ENCODE data around the gene CPXM1.

Gene CPXM1

GRCh38 chr20:2799271-2799670, 1.2 kb downstream of the CPXM1 start:
- H3K27ac Mint-ChIP-seq = no peak overlapping the region
- peaks cover 24% of the 10 kb centered on the region for H3K4me1 Mint-ChIP-seq (ENCODE audit: low read depth)
- peaks cover 70% of the 10 kb centered on the region for H3K27me3 Mint-ChIP-seq
- H3K36me3 Mint-ChIP-seq (ENCODE audit: low read depth) = peaks cover 3% of the 10 kb centered on the region
- no peak for DNase-seq
- H3K4me3 Mint-ChIP-seq = peak overlapping the region; percentile 84
- H3K9me3 Mint-ChIP-seq = no peaks in the 10 kb centered on the region

DNA sequence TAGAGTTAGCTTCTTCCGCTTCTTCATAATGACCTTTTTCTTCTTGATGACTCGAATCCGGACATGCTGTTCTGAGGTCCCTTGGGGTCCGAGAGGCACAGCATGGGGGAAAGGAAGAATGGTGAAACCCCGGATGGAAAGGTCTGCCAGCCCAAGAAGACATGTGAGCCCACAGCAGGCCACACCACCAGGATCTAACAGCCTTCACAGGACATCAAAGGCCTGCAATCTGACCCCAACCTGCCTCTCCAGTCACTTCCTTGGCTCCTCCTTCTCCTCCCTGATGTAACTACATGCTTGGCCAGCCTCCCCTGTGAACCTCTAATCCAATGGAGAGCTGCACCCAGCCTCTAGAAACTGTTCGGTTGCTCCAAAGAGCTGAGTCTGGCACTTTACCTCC, 1.6 kb downstream of the CPXM1 start:
- Mint-ChIP-seq H3K9me3 (no peaks in the 10 kb centered on the region), H3K36me3 (ENCODE audit: low read depth) (peaks cover 3% of the 10 kb centered on the region), H3K4me1 (ENCODE audit: low read depth) (peaks cover 24% of the 10 kb centered on the region), H3K27ac (no peak overlapping the region), H3K27me3 (peaks cover 67% of the 10 kb centered on the region), H3K4me3 (peak overlapping the region; percentile 84)
- DNase-seq = no peak

DNA sequence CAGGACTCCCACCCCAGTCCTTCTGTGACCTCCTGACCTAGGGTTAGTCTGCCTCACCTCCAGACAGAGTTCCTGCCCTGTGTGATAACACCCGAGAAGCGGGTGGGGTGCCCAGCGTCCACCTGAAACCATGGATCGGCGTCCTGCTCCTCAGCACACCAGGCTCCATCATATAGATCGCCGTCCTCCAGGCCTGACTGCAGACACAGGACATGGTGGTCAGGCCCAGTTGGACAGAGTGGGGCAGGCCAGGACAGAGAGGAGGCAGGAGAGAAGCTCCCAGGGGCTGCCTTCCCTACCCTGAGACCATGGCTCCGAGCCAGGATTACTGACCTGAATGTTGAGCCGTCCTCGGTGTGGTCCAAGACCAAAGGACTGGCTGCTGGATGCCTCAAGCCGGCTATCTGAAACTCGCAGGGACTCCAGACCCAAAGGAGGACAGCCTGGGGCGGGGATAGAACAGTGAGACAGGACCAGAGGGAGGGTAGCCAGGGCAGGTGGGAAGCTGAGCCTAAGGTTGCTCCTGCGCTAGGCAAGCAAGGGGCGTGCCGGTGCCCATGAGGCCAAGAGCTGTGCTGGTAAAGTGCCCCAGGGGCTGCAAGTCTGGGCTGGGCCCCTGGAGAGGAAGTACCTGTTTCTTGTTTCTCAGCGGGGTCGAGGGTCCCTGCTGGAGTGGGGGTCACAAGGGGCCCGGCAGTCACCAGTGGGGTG, 2.2 kb downstream of the CPXM1 start:
- H3K27me3 Mint-ChIP-seq = peaks cover 67% of the 10 kb centered on the region

GRCh38 chr20:2797136-2797983, 3.1 kb downstream of the CPXM1 start:
- no peak for DNase-seq
- Mint-ChIP-seq H3K27me3 (peaks cover 65% of the 10 kb centered on the region), H3K4me3 (no peak overlapping the region), H3K4me1 (ENCODE audit: low read depth) (peaks cover 24% of the 10 kb centered on the region), H3K27ac (no peak overlapping the region), H3K9me3 (no peaks in the 10 kb centered on the region), H3K36me3 (ENCODE audit: low read depth) (peaks cover 3% of the 10 kb centered on the region)

More for the DNA sequence above, 2.2 kb downstream of the CPXM1 start:
- Mint-ChIP-seq H3K9me3 (no peaks in the 10 kb centered on the region), H3K36me3 (ENCODE audit: low read depth) (peaks cover 3% of the 10 kb centered on the region), H3K27ac (no peak overlapping the region), H3K4me1 (ENCODE audit: low read depth) (peaks cover 24% of the 10 kb centered on the region), H3K4me3 (no peak overlapping the region)
- DNase-seq = no peak

DNA sequence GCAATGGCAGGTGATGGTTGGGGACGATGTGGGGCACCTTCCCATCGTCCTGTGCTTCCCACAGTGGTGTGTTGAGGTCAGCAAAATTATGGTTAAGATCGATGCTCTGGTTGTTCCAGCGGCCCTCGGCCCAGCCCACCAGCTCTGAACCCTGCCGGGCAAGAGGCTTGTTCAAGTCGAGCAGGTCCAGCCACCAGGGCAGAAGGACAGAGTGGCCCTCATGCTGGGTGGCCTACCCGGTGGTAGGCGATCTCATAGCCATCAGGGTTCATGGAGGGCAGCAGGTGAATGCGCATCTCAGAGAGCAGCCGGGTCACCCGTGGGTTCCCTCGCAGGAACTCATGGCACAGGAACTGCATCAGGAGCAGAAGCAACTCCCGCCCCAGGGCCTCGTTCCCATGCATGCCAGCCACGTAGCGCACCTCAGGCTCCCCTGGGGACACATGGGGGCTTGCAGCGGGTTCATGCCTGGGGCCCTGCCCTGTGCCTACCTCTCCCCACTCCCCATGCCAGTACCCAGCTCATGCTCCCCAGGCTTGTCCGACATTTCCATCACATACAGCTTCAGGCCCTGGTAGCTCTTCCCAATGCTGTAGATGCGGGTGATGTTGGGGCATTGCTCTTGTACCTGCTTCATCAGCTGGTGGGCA, 4.3 kb downstream of the CPXM1 start:
- peaks cover 3% of the 10 kb centered on the region for H3K36me3 Mint-ChIP-seq (ENCODE audit: low read depth)
- H3K27me3 Mint-ChIP-seq = peaks cover 65% of the 10 kb centered on the region
- H3K9me3 Mint-ChIP-seq = no peaks in the 10 kb centered on the region
- H3K27ac Mint-ChIP-seq = no peak overlapping the region
- H3K4me3 Mint-ChIP-seq = no peak overlapping the region
- H3K4me1 Mint-ChIP-seq (ENCODE audit: low read depth) = peaks cover 21% of the 10 kb centered on the region
- no peak for DNase-seq

DNA sequence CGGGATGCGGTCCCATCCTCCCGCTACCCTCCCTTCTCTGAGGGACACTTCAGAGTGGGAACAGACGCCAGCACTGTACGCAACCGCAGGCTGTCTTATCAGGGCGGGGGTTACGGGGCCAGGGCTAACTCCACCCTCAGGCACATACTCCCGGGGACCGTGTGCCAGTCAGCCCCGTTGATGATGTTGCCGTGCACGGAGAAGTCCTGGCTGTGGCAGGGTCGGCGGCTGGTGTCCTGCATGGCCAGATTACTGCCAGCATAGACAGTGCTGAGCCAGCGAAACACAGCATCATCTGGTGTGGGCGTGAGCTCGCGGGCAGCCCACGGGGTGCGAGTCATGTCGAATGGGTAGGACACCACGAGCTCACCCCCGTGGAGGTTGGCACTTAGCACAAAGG, 5.0 kb downstream of the CPXM1 start:
- peaks cover 15% of the 10 kb centered on the region for H3K4me1 Mint-ChIP-seq (ENCODE audit: low read depth)
- no peaks in the 10 kb centered on the region for H3K9me3 Mint-ChIP-seq
- H3K36me3 Mint-ChIP-seq (ENCODE audit: low read depth) = peaks cover 3% of the 10 kb centered on the region
- no peak for DNase-seq
- H3K4me3 Mint-ChIP-seq = no peak overlapping the region
- H3K27ac Mint-ChIP-seq = no peak overlapping the region
- peaks cover 61% of the 10 kb centered on the region for H3K27me3 Mint-ChIP-seq

GRCh38 chr20:2794866-2795447, 5.5 kb downstream of the CPXM1 start:
- Mint-ChIP-seq H3K9me3 (no peaks in the 10 kb centered on the region), H3K36me3 (ENCODE audit: low read depth) (peaks cover 1% of the 10 kb centered on the region), H3K27me3 (peaks cover 61% of the 10 kb centered on the region), H3K27ac (no peak overlapping the region), H3K4me1 (ENCODE audit: low read depth) (peaks cover 13% of the 10 kb centered on the region), H3K4me3 (no peak overlapping the region)
- no peak for DNase-seq

GRCh38 chr20:2794202-2794748, 6.2 kb downstream of the CPXM1 start:
- H3K27ac Mint-ChIP-seq = no peak overlapping the region
- no peak for DNase-seq
- H3K4me1 Mint-ChIP-seq (ENCODE audit: low read depth) = peaks cover 6% of the 10 kb centered on the region
- no peak overlapping the region for H3K4me3 Mint-ChIP-seq
- H3K36me3 Mint-ChIP-seq (ENCODE audit: low read depth) = no peaks in the 10 kb centered on the region
- H3K27me3 Mint-ChIP-seq = peaks cover 58% of the 10 kb centered on the region
- no peaks in the 10 kb centered on the region for H3K9me3 Mint-ChIP-seq

DNA sequence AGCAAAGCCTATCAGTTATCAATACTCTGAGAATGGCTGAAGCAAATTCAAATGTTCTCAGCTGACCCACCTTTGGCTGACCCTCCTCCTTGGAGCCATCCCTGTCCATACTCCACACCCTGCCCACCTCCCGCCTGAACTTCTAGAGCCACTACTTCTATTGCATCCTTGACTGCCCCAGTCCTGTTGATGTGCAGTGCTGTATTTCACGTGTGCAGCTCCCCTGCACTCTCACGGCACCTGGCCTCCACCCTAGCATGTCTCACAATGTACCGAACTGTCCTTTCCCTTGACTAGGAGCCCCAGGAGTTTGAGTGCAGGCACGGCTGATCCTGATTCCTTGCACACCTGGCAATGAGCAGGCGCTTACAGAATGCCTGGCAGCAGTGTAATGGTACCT, 7.0 kb downstream of the CPXM1 start:
- Mint-ChIP-seq H3K4me3 (no peak overlapping the region), H3K9me3 (no peaks in the 10 kb centered on the region), H3K27me3 (peaks cover 52% of the 10 kb centered on the region), H3K36me3 (ENCODE audit: low read depth) (no peaks in the 10 kb centered on the region), H3K4me1 (ENCODE audit: low read depth) (peaks cover 2% of the 10 kb centered on the region), H3K27ac (no peak overlapping the region)
- DNase-seq = no peak

- Mint-ChIP-seq H3K27me3 (peaks cover 12% of the 10 kb centered on the region), H3K9me3 (no peaks in the 10 kb centered on the region), H3K4me3 (no peak overlapping the region), H3K36me3 (ENCODE audit: low read depth) (no peaks in the 10 kb centered on the region), H3K4me1 (ENCODE audit: low read depth) (peaks cover 10% of the 10 kb centered on the region), H3K27ac (no peak overlapping the region)
- DNase-seq = no peak
These were observed 16.4 kb downstream of the CPXM1 start for GRCh38 chr20:2783908-2784566.

- no peak overlapping the region for H3K4me3 Mint-ChIP-seq
- peaks cover 10% of the 10 kb centered on the region for H3K4me1 Mint-ChIP-seq (ENCODE audit: low read depth)
- DNase-seq = no peak
- H3K27me3 Mint-ChIP-seq = peaks cover 16% of the 10 kb centered on the region
- H3K36me3 Mint-ChIP-seq (ENCODE audit: low read depth) = no peaks in the 10 kb centered on the region
- H3K9me3 Mint-ChIP-seq = no peaks in the 10 kb centered on the region
- H3K27ac Mint-ChIP-seq = no peak overlapping the region
These were observed 19.5 kb downstream of the CPXM1 start for GRCh38 chr20:2780948-2781347.

DNA sequence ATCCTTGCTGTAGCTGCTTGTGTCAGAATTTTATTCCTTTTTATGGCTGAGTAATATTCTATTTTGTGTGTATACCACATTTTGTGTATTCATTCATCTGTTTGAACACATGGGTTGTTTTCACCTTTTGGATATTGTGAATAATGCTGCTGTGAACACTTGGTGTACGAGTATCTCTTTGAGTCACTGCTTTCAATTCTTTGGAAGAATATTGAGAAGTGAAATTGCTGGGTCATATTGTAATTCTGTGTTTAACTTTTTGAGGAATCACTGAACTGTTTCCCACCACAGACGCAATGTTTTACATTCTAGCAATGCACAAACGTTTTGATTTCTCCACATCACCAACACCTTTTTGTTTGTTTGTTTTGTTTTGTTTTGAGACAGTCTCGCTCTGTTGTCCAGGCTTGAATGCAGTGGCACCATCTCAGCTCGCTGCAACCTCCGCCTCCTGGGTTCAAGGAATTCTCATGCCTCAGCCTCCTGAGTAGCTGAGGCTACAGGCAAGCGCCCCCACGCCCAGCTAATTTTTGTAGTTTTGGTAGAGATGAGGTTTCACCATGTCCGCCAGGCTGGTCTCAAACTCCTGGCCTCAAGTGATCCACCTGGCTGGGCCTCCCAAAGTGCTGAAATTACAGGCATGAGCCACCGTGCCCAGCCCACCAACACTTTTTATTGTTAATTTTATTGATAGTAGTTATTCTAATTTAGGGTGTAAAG, 21.7 kb downstream of the CPXM1 start:
- DNase-seq = no peak
- no peaks in the 10 kb centered on the region for H3K9me3 Mint-ChIP-seq
- peaks cover 22% of the 10 kb centered on the region for H3K27me3 Mint-ChIP-seq
- H3K4me3 Mint-ChIP-seq = no peak overlapping the region
- H3K36me3 Mint-ChIP-seq (ENCODE audit: low read depth) = no peaks in the 10 kb centered on the region
- peaks cover 5% of the 10 kb centered on the region for H3K4me1 Mint-ChIP-seq (ENCODE audit: low read depth)
- H3K27ac Mint-ChIP-seq = no peak overlapping the region

GRCh38 chr20:2775139-2775538, 25.3 kb downstream of the CPXM1 start:
- DNase-seq = no peak
- Mint-ChIP-seq H3K27me3 (peaks cover 9% of the 10 kb centered on the region), H3K9me3 (no peaks in the 10 kb centered on the region), H3K27ac (no peak overlapping the region), H3K36me3 (ENCODE audit: low read depth) (no peaks in the 10 kb centered on the region), H3K4me3 (no peak overlapping the region), H3K4me1 (ENCODE audit: low read depth) (peaks cover 7% of the 10 kb centered on the region)

Measured in activated T-cell treated with anti-CD3 and anti-CD28 coated beads, Interleukin-2, amount 50 U/mL, for 24 hours (primary cell).